Nephron (organoid): ENCODE data around the gene LMOD3.

ENCODE experiments used
- H3K27ac Mint-ChIP-seq, 3 experiments: 2 replicates each; pipeline ENCODE4 v1.8.0; 2020; ENCODE audit warnings: mixed read lengths in 3 of 3, mild to moderate bottlenecking in 2 of 3, moderate library complexity in 1 of 3
- H3K27me3 Mint-ChIP-seq: 2 replicates; pipeline ENCODE4 v1.8.0; 2021; ENCODE audit warnings: low read depth, mild to moderate bottlenecking, moderate library complexity, mixed read lengths
- H3K36me3 Mint-ChIP-seq: 2 replicates; pipeline ENCODE4 v1.8.0; 2020; ENCODE audit warnings: low read depth, mixed read lengths
- H3K4me1 Mint-ChIP-seq: 2 replicates; pipeline ENCODE4 v1.8.0; 2020; ENCODE audit warnings: mixed read lengths
- H3K4me3 Mint-ChIP-seq, 3 experiments: 2 replicates each; pipeline ENCODE4 v1.8.0; 2020; ENCODE audit warnings: mild to moderate bottlenecking in 3 of 3, mixed read lengths in 3 of 3, moderate library complexity in 2 of 3
- H3K9me3 Mint-ChIP-seq: 2 replicates; pipeline ENCODE4 v1.8.0; 2020; ENCODE audit warnings: mixed read lengths
- CTCF ChIP-seq, 3 experiments: fragments of 200-600 bp; sonication (generic); IDR thresholded peaks; one replicate each; pipeline ENCODE4 v1.5.0; 2021; ENCODE audit warnings: antibody characterized with exemption in 3 of 3; ENCODE audit not compliant: unreplicated experiment in 3 of 3

The LMOD3 gene

GRCh38 chr3:69143612-69144011 lies 21.2 kb upstream of the LMOD3 start:
- peaks cover 28% of the 10 kb centered on the region for H3K4me1 Mint-ChIP-seq
- TF ChIP-seq CTCF (IDR thresholded peaks at IDR 0.05; ENCODE audit: unreplicated experiment in 3 of 3), result no peak
- no peak overlapping the region for H3K27ac Mint-ChIP-seq
- no peaks in the 10 kb centered on the region for H3K27me3 Mint-ChIP-seq
- no peaks in the 10 kb centered on the region for H3K9me3 Mint-ChIP-seq
- H3K4me3 Mint-ChIP-seq, result no peak overlapping the region
- no peaks in the 10 kb centered on the region for H3K36me3 Mint-ChIP-seq

GRCh38 chr3:69142797-69143454 lies 20.5 kb upstream of the LMOD3 start:
- H3K4me3 Mint-ChIP-seq, result no peak overlapping the region
- no peaks in the 10 kb centered on the region for H3K9me3 Mint-ChIP-seq
- H3K27me3 Mint-ChIP-seq, result no peaks in the 10 kb centered on the region
- H3K27ac Mint-ChIP-seq, result peak overlapping the region in 2 of 3 experiments; percentile 44 to 45
- TF ChIP-seq CTCF (IDR thresholded peaks at IDR 0.05; ENCODE audit: unreplicated experiment in 3 of 3), result no peak
- H3K36me3 Mint-ChIP-seq, result no peaks in the 10 kb centered on the region
- peaks cover 28% of the 10 kb centered on the region for H3K4me1 Mint-ChIP-seq

GRCh38 chr3:69142090-69142489 lies 19.7 kb upstream of the LMOD3 start:
- TF ChIP-seq CTCF (IDR thresholded peaks at IDR 0.05; ENCODE audit: unreplicated experiment in 3 of 3), result no peak
- Mint-ChIP-seq H3K4me3 (no peak overlapping the region), H3K27me3 (no peaks in the 10 kb centered on the region), H3K4me1 (peaks cover 28% of the 10 kb centered on the region), H3K9me3 (no peaks in the 10 kb centered on the region), H3K27ac (peak overlapping the region; percentile 3 to 44 (median 13)), H3K36me3 (no peaks in the 10 kb centered on the region)

- Mint-ChIP-seq H3K4me3 (no peak overlapping the region), H3K9me3 (no peaks in the 10 kb centered on the region), H3K4me1 (peaks cover 28% of the 10 kb centered on the region)
Measured at GRCh38 chr3:69141313-69141712, 18.9 kb upstream of the LMOD3 start.

DNA sequence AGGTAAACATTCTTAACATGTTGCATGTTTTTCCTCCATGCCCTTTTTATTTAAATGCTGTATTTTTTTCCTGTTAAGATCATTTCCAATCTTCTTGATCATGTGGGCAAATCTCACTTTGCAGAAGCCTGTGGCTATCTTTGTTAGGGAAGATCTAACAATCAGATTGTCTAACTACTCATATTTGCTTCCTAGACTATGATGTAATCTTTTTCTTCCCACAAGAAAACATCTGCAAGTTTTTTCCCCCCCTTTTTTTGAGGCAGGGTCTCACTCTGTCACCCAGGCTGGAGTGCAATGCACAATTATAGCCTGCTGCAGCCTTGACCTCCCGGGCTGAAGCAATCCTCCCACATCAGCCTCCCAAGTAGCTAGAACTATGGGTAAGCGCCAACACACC lies 15.0 kb upstream of the LMOD3 start:
- H3K9me3 Mint-ChIP-seq, result no peaks in the 10 kb centered on the region
- H3K27ac Mint-ChIP-seq, result no peak overlapping the region
- no peak overlapping the region for H3K4me3 Mint-ChIP-seq
- H3K4me1 Mint-ChIP-seq, result peaks cover 11% of the 10 kb centered on the region
- no peaks in the 10 kb centered on the region for H3K27me3 Mint-ChIP-seq
- TF ChIP-seq CTCF (IDR thresholded peaks at IDR 0.05; ENCODE audit: unreplicated experiment in 3 of 3), result no peak
- H3K36me3 Mint-ChIP-seq, result no peaks in the 10 kb centered on the region

More at GRCh38 chr3:69141313-69141712, 18.9 kb upstream of the LMOD3 start:
- Mint-ChIP-seq H3K36me3 (no peaks in the 10 kb centered on the region), H3K27ac (no peak overlapping the region), H3K27me3 (no peaks in the 10 kb centered on the region)
- no peak for TF ChIP-seq CTCF (IDR thresholded peaks at IDR 0.05; ENCODE audit: unreplicated experiment in 3 of 3)

DNA sequence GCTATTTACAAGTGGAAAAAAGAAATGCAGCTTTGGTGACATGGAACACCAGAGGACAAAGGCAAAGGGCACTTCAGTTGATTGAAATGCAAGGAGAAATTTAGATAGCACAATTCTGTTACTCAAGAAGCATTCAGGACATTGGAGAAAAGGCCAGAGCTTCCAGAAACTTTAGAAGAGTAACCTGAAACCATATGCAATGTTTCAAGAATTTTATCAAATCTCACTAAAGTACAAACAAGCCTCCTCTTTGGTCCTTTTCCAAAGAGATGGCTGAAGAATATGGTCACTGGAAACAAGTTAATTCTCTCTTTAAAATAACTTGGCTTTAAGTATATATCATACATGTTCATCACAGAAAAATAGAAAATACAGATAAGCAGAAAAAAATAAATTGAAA lies 14.6 kb upstream of the LMOD3 start:
- no peaks in the 10 kb centered on the region for H3K9me3 Mint-ChIP-seq
- no peak overlapping the region for H3K4me3 Mint-ChIP-seq
- no peak overlapping the region for H3K27ac Mint-ChIP-seq
- no peak for TF ChIP-seq CTCF (IDR thresholded peaks at IDR 0.05; ENCODE audit: unreplicated experiment in 3 of 3)
- no peaks in the 10 kb centered on the region for H3K27me3 Mint-ChIP-seq
- H3K36me3 Mint-ChIP-seq, result no peaks in the 10 kb centered on the region
- H3K4me1 Mint-ChIP-seq, result peaks cover 7% of the 10 kb centered on the region
